ENCODE measurements around the gene ZFHX3. TPM values are rescaled to one million over a fixed set of nuclear protein-coding genes. Genes with fewer than 3 reads are reported as not detected.

The ZFHX3 gene
- total and polyA plus RNA-seq, 9 donors: 3.4 to 17.6 (median 11.9) TPM

DNA sequence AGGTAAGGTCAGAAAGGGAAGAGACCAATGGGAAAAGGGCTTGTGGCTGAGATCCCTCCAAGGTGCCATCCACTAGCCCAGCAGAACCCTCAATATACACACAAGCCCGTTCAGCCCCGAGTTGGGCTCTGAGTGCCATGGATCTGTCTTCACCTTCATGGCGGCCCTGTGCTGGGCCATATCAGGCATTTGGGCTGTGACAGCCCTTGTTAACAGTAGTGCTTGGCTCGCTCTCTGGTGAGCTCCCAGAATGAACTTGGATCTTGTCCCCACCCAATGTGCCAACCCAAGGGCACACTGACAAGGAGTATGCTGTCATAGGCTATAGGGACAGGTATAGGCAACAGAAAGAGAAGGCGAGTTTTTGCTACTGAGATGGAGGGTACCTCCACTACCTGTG, 182.7 kb downstream of the ZFHX3 start:
- Histone ChIP-seq H3K27me3 (no peaks in the 10 kb centered on the region), H3K27ac (no peak overlapping the region), H3K4me1 (ENCODE audit: insufficient read depth) (no peaks in the 10 kb centered on the region), H3K9me3 (no peaks in the 10 kb centered on the region), H3K36me3 (no peaks in the 10 kb centered on the region), H3K4me3 (no peak overlapping the region)
- TF ChIP-seq, protein P1, sequence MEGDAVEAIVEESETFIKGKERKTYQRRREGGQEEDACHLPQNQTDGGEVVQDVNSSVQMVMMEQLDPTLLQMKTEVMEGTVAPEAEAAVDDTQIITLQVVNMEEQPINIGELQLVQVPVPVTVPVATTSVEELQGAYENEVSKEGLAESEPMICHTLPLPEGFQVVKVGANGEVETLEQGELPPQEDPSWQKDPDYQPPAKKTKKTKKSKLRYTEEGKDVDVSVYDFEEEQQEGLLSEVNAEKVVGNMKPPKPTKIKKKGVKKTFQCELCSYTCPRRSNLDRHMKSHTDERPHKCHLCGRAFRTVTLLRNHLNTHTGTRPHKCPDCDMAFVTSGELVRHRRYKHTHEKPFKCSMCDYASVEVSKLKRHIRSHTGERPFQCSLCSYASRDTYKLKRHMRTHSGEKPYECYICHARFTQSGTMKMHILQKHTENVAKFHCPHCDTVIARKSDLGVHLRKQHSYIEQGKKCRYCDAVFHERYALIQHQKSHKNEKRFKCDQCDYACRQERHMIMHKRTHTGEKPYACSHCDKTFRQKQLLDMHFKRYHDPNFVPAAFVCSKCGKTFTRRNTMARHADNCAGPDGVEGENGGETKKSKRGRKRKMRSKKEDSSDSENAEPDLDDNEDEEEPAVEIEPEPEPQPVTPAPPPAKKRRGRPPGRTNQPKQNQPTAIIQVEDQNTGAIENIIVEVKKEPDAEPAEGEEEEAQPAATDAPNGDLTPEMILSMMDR (IDR thresholded peaks at IDR 0.05): no peak
- TF ChIP-seq EP300 (IDR thresholded peaks at IDR 0.05) (no peak), POLR2A (IDR thresholded peaks at IDR 0.05) (no peak)
- WGBS, 3 donors: 94 to 96% (median 95%) methylated on average over 5 of the region's 5 CpGs
- DNase-seq: no peak
- intact Hi-C loops (cut with DNase I): no loop called here

DNA sequence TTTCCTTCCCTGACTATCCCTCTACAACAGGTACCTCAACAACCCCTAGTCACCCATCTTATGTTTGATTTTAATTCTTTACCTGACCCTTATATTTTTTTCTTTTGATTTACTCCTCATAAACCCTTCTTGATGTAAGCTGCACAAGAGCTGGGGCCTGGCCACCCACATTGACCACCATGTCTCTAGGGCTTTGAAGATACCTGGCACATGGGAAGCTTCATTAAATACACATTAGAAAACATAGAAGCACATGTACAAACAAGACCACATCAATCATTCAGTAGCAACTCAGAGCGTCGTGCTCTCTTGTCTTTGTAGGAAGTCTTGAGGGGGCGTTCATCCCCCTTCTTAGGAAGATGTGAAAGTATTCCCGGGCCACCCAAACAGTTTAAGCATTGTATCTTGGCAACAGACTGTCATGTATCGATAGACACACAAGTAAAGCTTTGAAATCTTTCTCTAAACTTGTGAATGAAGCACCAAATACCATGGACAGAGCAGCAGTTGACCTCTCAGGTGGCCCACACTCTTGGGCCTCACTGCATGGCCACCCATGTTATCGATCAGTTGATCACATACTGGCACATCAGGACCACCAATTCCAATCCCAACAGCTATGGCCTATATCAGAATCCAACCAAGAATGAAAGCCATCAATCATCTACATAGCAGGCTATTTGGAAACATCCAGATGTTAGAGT, 183.6 kb downstream of the ZFHX3 start:
- no peak overlapping the region for H3K27ac ChIP-seq
- no peaks in the 10 kb centered on the region for H3K9me3 ChIP-seq
- H3K36me3 ChIP-seq: no peaks in the 10 kb centered on the region
- TF ChIP-seq EP300 (IDR thresholded peaks at IDR 0.05) (no peak), POLR2A (IDR thresholded peaks at IDR 0.05) (no peak)
- TF ChIP-seq, protein P1 (IDR thresholded peaks at IDR 0.05): no peak
- WGBS, 3 donors: 90 to 93% (median 91%) methylated on average over 6 of the region's 6 CpGs
- DNase-seq: no peak
- H3K27me3 ChIP-seq: no peaks in the 10 kb centered on the region
- intact Hi-C loops (cut with DNase I): no loop called here
- H3K4me3 ChIP-seq: no peak overlapping the region
- H3K4me1 ChIP-seq (ENCODE audit: insufficient read depth): peaks cover 1% of the 10 kb centered on the region

DNA sequence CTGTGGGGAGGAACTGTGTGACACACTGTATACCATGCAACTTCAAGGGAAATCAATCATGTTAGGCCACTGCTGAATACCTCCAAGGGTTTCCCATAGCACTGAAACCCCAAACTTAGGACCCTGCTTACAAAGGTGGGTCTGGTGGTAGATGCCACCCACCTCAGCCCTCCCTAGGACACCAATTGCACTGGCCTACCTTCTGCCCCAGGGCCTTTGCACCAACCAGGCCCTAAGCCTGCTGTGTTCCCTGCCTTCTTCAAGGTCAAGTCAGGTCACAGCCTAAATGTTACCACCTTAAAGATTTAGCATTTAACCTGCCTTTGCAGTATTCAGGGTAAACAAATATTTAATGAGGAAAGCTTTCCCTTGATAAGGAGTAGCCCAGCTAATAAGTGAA, 185.8 kb downstream of the ZFHX3 start:
- H3K27ac ChIP-seq: no peak overlapping the region
- TF ChIP-seq POLR2A (IDR thresholded peaks at IDR 0.05): no peak
- TF ChIP-seq, protein P1 (IDR thresholded peaks at IDR 0.05): no peak
- TF ChIP-seq EP300 (IDR thresholded peaks at IDR 0.05): no peak
- no peak for DNase-seq
- intact Hi-C loops (cut with DNase I): no loop called here
- H3K4me3 ChIP-seq: no peak overlapping the region
- peaks cover 4% of the 10 kb centered on the region for H3K4me1 ChIP-seq (ENCODE audit: insufficient read depth)
- H3K27me3 ChIP-seq: no peaks in the 10 kb centered on the region
- H3K9me3 ChIP-seq: no peaks in the 10 kb centered on the region
- H3K36me3 ChIP-seq: no peaks in the 10 kb centered on the region

DNA sequence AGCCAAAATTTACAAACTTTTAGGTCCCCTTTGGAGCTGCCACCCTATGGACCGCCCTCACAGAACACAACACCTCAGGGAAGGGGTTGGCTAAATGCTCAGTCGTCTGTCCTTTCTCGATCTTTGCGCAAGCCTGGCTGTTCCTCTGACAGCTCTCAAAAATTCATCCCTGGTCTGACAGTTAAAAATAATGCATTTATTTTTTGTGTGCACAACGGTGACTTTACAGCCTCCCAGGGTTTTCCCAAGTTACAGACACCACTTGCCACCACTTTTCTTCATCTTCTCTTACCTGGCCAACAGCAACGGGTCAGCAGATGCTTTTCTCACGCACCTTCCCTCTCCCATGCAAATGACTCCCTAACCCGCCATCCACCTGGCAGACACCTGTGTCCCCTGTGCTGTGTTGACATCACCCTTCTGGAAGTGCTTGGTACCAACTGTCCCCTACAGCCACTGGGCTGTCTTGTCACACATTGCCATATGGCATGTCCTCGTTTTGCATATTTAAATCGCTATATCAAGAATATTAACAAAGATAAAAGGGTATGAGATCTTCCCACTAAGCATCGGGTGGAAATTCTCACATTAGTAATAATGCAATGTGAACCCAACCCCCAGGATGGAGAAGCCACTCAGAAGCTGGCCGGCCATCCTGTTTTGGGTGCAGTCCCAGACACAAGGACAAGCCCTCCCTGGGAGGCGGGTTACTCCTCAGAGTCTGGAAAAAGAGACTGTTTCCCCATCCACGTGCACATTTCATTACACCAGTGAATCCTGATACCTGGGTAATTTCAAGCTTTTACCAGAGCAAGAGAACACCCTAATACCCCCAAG, 187.0 kb downstream of the ZFHX3 start:
- DNase-seq: no peak
- Histone ChIP-seq H3K27me3 (no peaks in the 10 kb centered on the region), H3K36me3 (no peaks in the 10 kb centered on the region), H3K9me3 (no peaks in the 10 kb centered on the region), H3K4me3 (no peak overlapping the region), H3K27ac (no peak overlapping the region), H3K4me1 (ENCODE audit: insufficient read depth) (peaks cover 4% of the 10 kb centered on the region)
- intact Hi-C loops (cut with DNase I): no loop called here
- WGBS, 3 donors: 81 to 86% (median 84%) methylated on average over 14 of the region's 14 CpGs
- TF ChIP-seq, protein P1 (IDR thresholded peaks at IDR 0.05): no peak
- no peak for TF ChIP-seq POLR2A (IDR thresholded peaks at IDR 0.05)
- no peak for TF ChIP-seq EP300 (IDR thresholded peaks at IDR 0.05)

Measured in ovary (tissue), 9 donors.